H1 (cell line): Measurements from ENCODE around the gene TJP2. TPM values are rescaled to one million over a fixed set of nuclear protein-coding genes. Genes with fewer than 3 reads are reported as not detected.

Source experiments
- BRCA1 ChIP-seq: IDR thresholded peaks from 2 replicates; pipeline ENCODE4 v1.6.1; 2012; ENCODE audit warnings: low read depth, low read length, improper control_type of control experiment
- RFX5 ChIP-seq: IDR thresholded peaks from 2 replicates; pipeline ENCODE4 v1.6.1; 2011; ENCODE audit warnings: low read depth, low read length, improper control_type of control experiment, borderline replicate concordance
- SAP30 ChIP-seq: fragments of 300-600 bp; sonication (generic); IDR thresholded peaks from 2 replicates; pipeline ENCODE4 v1.7.1; 2012; ENCODE audit warnings: low read length, moderate library complexity, mild to moderate bottlenecking, inconsistent platforms; ENCODE audit not compliant: insufficient read depth, insufficient replicate concordance
- TBP ChIP-seq: IDR thresholded peaks from 2 replicates; pipeline ENCODE4 v1.6.1; 2011; ENCODE audit warnings: low read depth, low read length, improper control_type of control experiment
- polyA plus RNA-seq, 7 experiments: library from polyadenylated mRNA; depleted of rRNA in 3 of 7; stranded (reverse) in 5 of 7; unstranded in 2 of 7; fragments of >200 nt in 5 of 7; fragments of 200-250 nt in 2 of 7; gene quantifications; 1 replicate in 5 of 7; 2 replicates in 1 of 7; 4 replicates in 1 of 7; pipeline versions ENCODE4 v1.2.1 to v1.2.3, GENCODE V29; 2011 to 2013; ENCODE audit warnings: missing spikeins in 2 of 7, mixed read lengths in 2 of 7
- total RNA-seq: library from RNA; stranded (reverse); fragmentation: NEBNext Ultra II Directional; extraction: Animal tissue kit (Norgen Biotek cat#: 25700); gene quantifications from 2 replicates; pipeline ENCODE4 v1.2.1, GENCODE V29; 2021

Gene TJP2
- total and polyA plus RNA-seq, 2 of the 8 experiments (the other 6 are each of a cell fraction or from before 2014, with no cell fraction given): 54.9 to 137 TPM

DNA sequence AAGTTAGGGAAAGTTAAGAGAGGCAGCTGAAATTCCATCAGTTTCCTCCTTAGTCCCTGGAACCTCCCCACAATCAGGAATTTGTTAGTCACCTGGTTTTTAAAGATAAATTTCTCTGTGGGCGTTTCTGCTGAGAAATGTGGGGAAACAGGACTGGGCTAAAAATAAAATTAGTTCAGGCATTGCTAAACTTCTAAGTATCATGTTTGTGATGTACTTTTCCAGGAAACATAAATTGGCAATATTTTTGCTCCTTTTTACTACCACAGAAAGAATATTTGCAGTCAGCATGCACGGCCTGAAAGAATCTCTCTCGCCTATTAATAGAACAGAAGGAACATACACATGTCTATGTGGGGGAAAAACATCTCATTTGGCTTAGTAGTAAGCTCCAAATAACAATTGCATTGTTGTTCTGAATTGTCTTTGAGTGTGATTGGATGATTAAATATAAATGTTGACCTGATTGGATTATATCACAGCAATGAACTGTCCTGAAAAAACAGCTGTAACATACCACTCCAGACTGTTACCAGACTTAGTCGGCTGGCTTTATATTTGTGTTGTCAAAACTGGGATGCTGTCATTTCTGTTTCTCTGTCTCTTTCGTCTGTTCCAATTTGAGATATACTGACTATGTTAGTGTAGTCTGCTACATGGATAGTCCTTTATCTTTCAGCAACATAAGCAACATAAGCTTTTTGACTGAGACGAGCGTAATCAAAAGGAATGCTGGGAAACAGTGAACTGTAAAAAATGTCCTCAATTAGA is 12.9 kb downstream of the TJP2 start (continued):
- no peak for TF ChIP-seq BRCA1
- no peak for TF ChIP-seq RFX5
- no peak for TF ChIP-seq TBP
- no peak for TF ChIP-seq SAP30
- TF ChIP-seq, all 59 proteins: peak for 0
